ENCODE measurements around the gene MAD1L1.

GRCh38 chr7:2278026-2278425, 45.3 kb upstream of the MAD1L1 start:
- TF ChIP-seq EZH2 (IDR thresholded peaks at IDR 0.05; ENCODE audit: insufficient read depth, poor library complexity, severe bottlenecking): no peak
- no peak for TF ChIP-seq EZH2phosphoT487 (IDR thresholded peaks at IDR 0.05; ENCODE audit: insufficient read depth, low read depth)
